K562 (cell line): ENCODE measurements around the gene USP15. TPM values are rescaled to one million over a fixed set of nuclear protein-coding genes. Genes with fewer than 3 reads are reported as not detected.

ENCODE experiments used
- ATAC-seq: fragments of 200-7000 bp; cut with Tn5 transposase; 3 replicates; pipeline ENCODE4 v1.9.1; 2020; ENCODE audit warnings: moderate library complexity
- BruUV-seq: library from RNA; stranded (reverse); fragments of 400-500 nt; replicated peaks from 2 replicates; lab custom pipeline; 2021; lab: Mats Ljungman, UMichigan
- CTCF ChIA-PET: fragments of 300-600 bp; formaldehyde crosslinking; extraction: SDS; loops from one replicate; lab custom pipeline; 2021; ENCODE audit warnings: low intra/inter-chr PET ratio; lab: Yijun Ruan, JAX
- POLR2A ChIA-PET: fragments of 300-600, 350-650 bp; sonication (Branson Sonifier 250); formaldehyde crosslinking; extraction: SDS; loops from one replicate; lab custom pipeline; 2021; ENCODE audit warnings: antibody characterized with exemption, inconsistent platforms; lab: Yijun Ruan, JAX
- DNase-seq, 4 experiments: peaks; one replicate each; pipeline versions ENCODE4 v3.0.0 to v3.0.0-alpha.2; 2011 to 2018; ENCODE audit warnings: low spot score in 3 of 4, mixed read lengths in 3 of 4; ENCODE audit errors: extremely low read depth in 1 of 4
- FAIRE-seq: peaks from 2 replicates; lab custom pipeline; 2011; peaks lifted over from hg19 to GRCh38; lab: Jason Lieb, UNC
- H2AFZ ChIP-seq: 2 replicates; pipeline ENCODE4 v1.6.0; 2011; ENCODE audit warnings: low read depth, low read length, control low read depth, inconsistent platforms
- H3K27ac ChIP-seq: fragments of 200-600 bp; 3 replicates; pipeline ENCODE4 v1.8.0; 2011; ENCODE audit warnings: low read depth, mild to moderate bottlenecking, control low read depth, inconsistent platforms, low read length, moderate library complexity, mixed read lengths; ENCODE audit errors: extremely low read depth
- H3K27me3 ChIP-seq, 2 experiments: fragments of 300-600 bp in 1 of 2; 2 replicates in 1 of 2; 3 replicates in 1 of 2; pipeline versions ENCODE4 v1.6.0 to v1.8.0; 2011; ENCODE audit warnings: inconsistent platforms in 2 of 2, low read length in 2 of 2, mild to moderate bottlenecking in 1 of 2, mixed read lengths in 1 of 2, moderate library complexity in 1 of 2; ENCODE audit not compliant: control insufficient read depth in 2 of 2, insufficient read depth in 2 of 2
- H3K36me3 ChIP-seq: fragments of 300-600 bp; 3 replicates; pipeline ENCODE4 v1.8.0; 2011; ENCODE audit warnings: mild to moderate bottlenecking, low read length, inconsistent platforms; ENCODE audit not compliant: control insufficient read depth, insufficient read depth
- H3K4me1 ChIP-seq, 2 experiments: fragments of 200-600 bp in 1 of 2; replicated peaks in 1 of 2; 2 replicates in 1 of 2; 3 replicates in 1 of 2; pipeline versions ENCODE4 v1.5.1 to v1.8.0; 2011; ENCODE audit warnings: inconsistent platforms in 2 of 2, low read length in 2 of 2, mild to moderate bottlenecking in 1 of 2, mixed read lengths in 1 of 2, moderate library complexity in 1 of 2; ENCODE audit not compliant: control insufficient read depth in 2 of 2, insufficient read depth in 2 of 2
- H3K4me2 ChIP-seq: 2 replicates; pipeline ENCODE4 v1.6.1; 2011; ENCODE audit warnings: low read length, control low read depth, inconsistent platforms, mixed read lengths; ENCODE audit not compliant: insufficient read depth
- H3K4me3 ChIP-seq: fragments of 200-600 bp; sonication (generic), shearing (Covaris generic); 2 replicates; pipeline ENCODE4 v1.5.1; 2016; ENCODE audit warnings: control low read depth, inconsistent platforms
- H3K79me2 ChIP-seq: fragments of 200-600 bp; 3 replicates; pipeline ENCODE4 v1.8.0; 2011; ENCODE audit warnings: low read length, inconsistent platforms; ENCODE audit not compliant: control insufficient read depth, insufficient read depth
- H3K9ac ChIP-seq, 2 experiments: 2 replicates each; pipeline versions ENCODE4 v1.6.0 to v1.6.1; 2011; ENCODE audit warnings: low read depth in 2 of 2, low read length in 2 of 2, control low read depth in 1 of 2, inconsistent platforms in 1 of 2, mild to moderate bottlenecking in 1 of 2, mixed read lengths in 1 of 2; ENCODE audit not compliant: insufficient read depth in 1 of 2
- H3K9me1 ChIP-seq: one replicate; pipeline ENCODE4 v1.6.0; 2011; ENCODE audit warnings: inconsistent platforms, mild to moderate bottlenecking, low read length, moderate library complexity; ENCODE audit not compliant: control insufficient read depth, insufficient read depth
- H3K9me3 ChIP-seq: replicated peaks from 2 replicates; pipeline ENCODE4 v1.5.1; 2011; ENCODE audit warnings: low read depth, low read length, inconsistent platforms; ENCODE audit not compliant: control insufficient read depth, insufficient read depth
- H4K20me1 ChIP-seq: replicated peaks from 2 replicates; pipeline ENCODE4 v1.6.1; 2011; ENCODE audit warnings: low read length, inconsistent platforms, mixed read lengths; ENCODE audit not compliant: control insufficient read depth, insufficient read depth
- ARID1B ChIP-seq: fragments of 450-650 bp; IDR thresholded peaks from 2 replicates; pipeline ENCODE4 v1.6.1; 2016; ENCODE audit warnings: antibody characterized with exemption, mild to moderate bottlenecking, inconsistent platforms
- BRCA1 ChIP-seq, 2 experiments: fragments of 450-650 bp in 1 of 2; sonication (generic) in 1 of 2; formaldehyde crosslinking in 1 of 2; IDR thresholded peaks; 2 replicates each; pipeline versions ENCODE4 v1.5.0 to v1.6.1; 2017 to 2020; ENCODE audit warnings: mild to moderate bottlenecking in 1 of 2, missing genetic modification reagents in 1 of 2
- E2F6 ChIP-seq, 2 experiments: IDR thresholded peaks; 2 replicates each; pipeline ENCODE4 v1.6.1; 2011; ENCODE audit warnings: borderline replicate concordance in 1 of 2, control low read depth in 1 of 2, low read depth in 1 of 2, low read length in 1 of 2, mild to moderate bottlenecking in 1 of 2, mixed read lengths in 1 of 2, moderate library complexity in 1 of 2; ENCODE audit not compliant: insufficient read depth in 1 of 2, insufficient read length in 1 of 2, poor library complexity in 1 of 2, severe bottlenecking in 1 of 2; ENCODE audit errors: extremely low read depth in 1 of 2
- FOSL1 ChIP-seq: fragments of 200-800 bp; sonication (Bioruptor generic); conservative IDR thresholded peaks from 2 replicates; pipeline ENCODE4 v1.6.1; 2016; ENCODE audit warnings: missing genetic modification characterization, missing compliant biosample characterization
- IRF1 ChIP-seq: sonication (generic); formaldehyde crosslinking; IDR thresholded peaks from 2 replicates; pipeline ENCODE4 v1.8.0; 2022; ENCODE audit warnings: missing genetic modification reagents, mild to moderate bottlenecking, borderline replicate concordance
- NONO ChIP-seq, 2 experiments: fragments of 200-400 bp in 1 of 2; fragments of 450-650 bp in 1 of 2; formaldehyde crosslinking in 1 of 2; IDR thresholded peaks; 2 replicates each; pipeline ENCODE4 v1.6.1; 2017; ENCODE audit warnings: low read depth in 2 of 2, mild to moderate bottlenecking in 2 of 2, moderate library complexity in 2 of 2, low read length in 1 of 2
- ZNF384 ChIP-seq: IDR thresholded peaks from 2 replicates; pipeline ENCODE4 v1.6.1; 2012; ENCODE audit warnings: low read depth, low read length, improper control_type of control experiment
- ZNF407 ChIP-seq: fragments of 450-650 bp; IDR thresholded peaks from 2 replicates; pipeline ENCODE4 v1.6.1; 2016; ENCODE audit warnings: low read depth
- WGBS: fragments of 100-300 bp; shearing (Covaris generic); methylation state at CpG from one replicate; pipeline ENCODE4 v1.1.6; 2016; ENCODE audit warnings: low coverage, mixed read lengths; ENCODE audit not compliant: insufficient coverage; ENCODE audit errors: missing lambda C conversion rate; 5-methylcytosine and 5-hydroxymethylcytosine counted together
- in situ Hi-C: fragments of 300-500 bp; cut with MboI; formaldehyde crosslinking; loops from 4 replicates; pipeline ENCODE4 v1.15.0; 2018; ENCODE audit warnings: inconsistent platforms, mixed read lengths
- intact Hi-C: fragments of 100-400 bp; cut with micrococcal nuclease; formaldehyde crosslinking; loops from 2 replicates; pipeline ENCODE4 v1.14.2; 2022
- polyA plus RNA-seq, 8 experiments: library from polyadenylated mRNA; depleted of rRNA in 4 of 8; stranded (reverse) in 5 of 8; unstranded in 3 of 8; fragments of >200 nt; fragmentation: Nextera tagmentation in 2 of 8; fragmentation: Illumina TruSeq in 1 of 8; extraction: Ambion mirVana in 2 of 8; extraction: Trizol in 1 of 8; gene quantifications; 2 replicates each; pipeline versions ENCODE4 v1.2.1 to v1.2.3, GENCODE V29; 2011 to 2014; ENCODE audit warnings: inconsistent platforms in 1 of 8, missing spikeins in 1 of 8
- total RNA-seq, 7 experiments: library from RNA; depleted of rRNA in 6 of 7; stranded (reverse); fragments of >200 nt in 6 of 7; fragmentation: Illumina TruSeq in 2 of 7; extraction: Trizol in 2 of 7; gene quantifications; 2 replicates each; pipeline versions ENCODE4 v1.2.1 to v1.2.3, GENCODE V29; 2011 to 2021; ENCODE audit warnings: low replicate concordance in 1 of 7

USP15 gene
- total and polyA plus RNA-seq, 9 of the 15 experiments (the other 6 are each of a cell fraction or from before 2014, with no cell fraction given) = 140 to 272 (median 182) TPM

GRCh38 chr12:62227091-62227490 lies 33.1 kb upstream of the USP15 start (continued):
- TF ChIP-seq IRF1 (CRISPR knock-in tag) (no peak), E2F6 (IDR thresholded peaks at IDR 0.05; ENCODE audit: borderline replicate concordance in 1 of 2, extremely low read depth in 1 of 2, insufficient read depth in 1 of 2, insufficient read length in 1 of 2, low read depth in 1 of 2, low read length in 1 of 2, poor library complexity in 1 of 2, severe bottlenecking in 1 of 2) (no peak), BRCA1 (IDR thresholded peaks at IDR 0.05) (no peak), BRCA1 (CRISPR knock-in tag; IDR thresholded peaks at IDR 0.05) (no peak), ZNF384 (no peak)

GRCh38 chr12:62230652-62231051 lies 29.6 kb upstream of the USP15 start:
- Histone ChIP-seq H3K9me1 (no peaks in the 10 kb centered on the region), H2AFZ (no peak overlapping the region), H4K20me1 (no peaks in the 10 kb centered on the region), H3K9me3 (no peaks in the 10 kb centered on the region), H3K36me3 (no peaks in the 10 kb centered on the region), H3K4me3 (no peak overlapping the region), H3K79me2 (no peaks in the 10 kb centered on the region), H3K27ac (no peak overlapping the region), H3K9ac (no peak overlapping the region), H3K4me1 (peaks cover 8 to 17% of the 10 kb centered on the region in 2 experiments; a peak in 4 of 5 replicates), H3K4me2 (no peak overlapping the region), H3K27me3 (no peaks in the 10 kb centered on the region)
- intact Hi-C loops (no loop called here), in situ Hi-C loops (no loop called here)
- BruUV-seq = no TSS peak
- CTCF ChIA-PET = no interaction called here
- POLR2A ChIA-PET = no interaction called here
- WGBS = 64% methylated on average over 2 of the region's 2 CpGs
- ATAC-seq (no peak), DNase-seq (no peak), FAIRE-seq (no peak)
- TF ChIP-seq NONO (IDR thresholded peaks at IDR 0.05; ENCODE audit: low read depth in 2 of 2, low read length in 1 of 2) (no peak), FOSL1 (tag) (peak; percentile 56), ARID1B (0 out of 2 replicates have a peak, but pooled peaks have one; percentile 10), ZNF407 (no peak)
